Body of pancreas (tissue), 4 donors: ENCODE data around the gene LMO1. TPM values are rescaled to one million over a fixed set of nuclear protein-coding genes. Genes with fewer than 3 reads are reported as not detected.

Experiments
- ATAC-seq: fragments of 150-250 bp; one replicate; pipeline ENCODE4 v1.9.1; 2016
- DNase-seq, 4 donors: peaks; one replicate each; pipeline ENCODE4 v3.0.0-alpha.2; 2019
- H3K27ac ChIP-seq, 4 donors: fragments of 200-600 bp; sonication (generic); 1 replicate in 3 of 4; 2 replicates in 1 of 4; pipeline versions ENCODE4 v1.5.1 to v1.6.1; 2016 to 2019; ENCODE audit warnings: mild to moderate bottlenecking in 1 of 4, mixed read lengths in 1 of 4, moderate library complexity in 1 of 4
- H3K27me3 ChIP-seq, 2 donors: fragments of 200-600 bp; sonication (generic); one replicate each; pipeline ENCODE4 v1.6.0; 2016; ENCODE audit warnings: mild to moderate bottlenecking in 1 of 2
- H3K36me3 ChIP-seq, 2 donors: fragments of 200-600 bp; sonication (generic); replicated peaks in 1 of 2; 2 replicates each; pipeline ENCODE4 v1.5.1; 2016; ENCODE audit warnings: low read depth in 2 of 2; ENCODE audit not compliant: insufficient read depth in 1 of 2
- H3K4me1 ChIP-seq: fragments of 200-600 bp; sonication (generic); one replicate; pipeline ENCODE4 v1.6.0; 2016
- H3K4me3 ChIP-seq, 2 donors: fragments of 200-600 bp; sonication (generic); 1 replicate in 1 of 2; 2 replicates in 1 of 2; pipeline ENCODE4 v1.5.1; 2016 to 2019
- H3K9me3 ChIP-seq, 3 donors: fragments of 200-600 bp; sonication (generic); 1 replicate in 2 of 3; 2 replicates in 1 of 3; pipeline ENCODE4 v1.5.1; 2016
- POLR2A ChIP-seq, 3 donors: fragments of 450-650 bp; IDR thresholded peaks; one replicate each; pipeline ENCODE4 v1.6.1; 2016; ENCODE audit warnings: antibody characterized with exemption in 3 of 3, mild to moderate bottlenecking in 2 of 3
- WGBS, 2 donors: methylation state at CpG; one replicate each; pipeline ENCODE4 v1.1.5; 2017; 5-methylcytosine and 5-hydroxymethylcytosine counted together
- intact Hi-C: fragments of 100-400 bp; cut with DNase I; formaldehyde crosslinking; loops from one replicate; pipeline ENCODE4 v1.15.1; 2023
- total RNA-seq, 2 donors: library from RNA; depleted of rRNA; stranded (reverse); fragments of >200 nt; gene quantifications; one replicate each; pipeline ENCODE4 v1.1.0, GENCODE V29; 2016
- TF ChIP-seq, protein P1 (sequence below), 7 experiments: fragments of 450-650 bp in 4 of 7; fragments of 200-600 bp in 3 of 7; sonication (generic) in 3 of 7; IDR thresholded peaks; one replicate each; pipeline ENCODE4 v1.5.1; 2016 to 2019; ENCODE audit warnings: antibody characterized with exemption in 7 of 7

The LMO1 gene
- total RNA-seq, 2 donors from 2014 or later = 0.78 to 1.6 TPM

DNA sequence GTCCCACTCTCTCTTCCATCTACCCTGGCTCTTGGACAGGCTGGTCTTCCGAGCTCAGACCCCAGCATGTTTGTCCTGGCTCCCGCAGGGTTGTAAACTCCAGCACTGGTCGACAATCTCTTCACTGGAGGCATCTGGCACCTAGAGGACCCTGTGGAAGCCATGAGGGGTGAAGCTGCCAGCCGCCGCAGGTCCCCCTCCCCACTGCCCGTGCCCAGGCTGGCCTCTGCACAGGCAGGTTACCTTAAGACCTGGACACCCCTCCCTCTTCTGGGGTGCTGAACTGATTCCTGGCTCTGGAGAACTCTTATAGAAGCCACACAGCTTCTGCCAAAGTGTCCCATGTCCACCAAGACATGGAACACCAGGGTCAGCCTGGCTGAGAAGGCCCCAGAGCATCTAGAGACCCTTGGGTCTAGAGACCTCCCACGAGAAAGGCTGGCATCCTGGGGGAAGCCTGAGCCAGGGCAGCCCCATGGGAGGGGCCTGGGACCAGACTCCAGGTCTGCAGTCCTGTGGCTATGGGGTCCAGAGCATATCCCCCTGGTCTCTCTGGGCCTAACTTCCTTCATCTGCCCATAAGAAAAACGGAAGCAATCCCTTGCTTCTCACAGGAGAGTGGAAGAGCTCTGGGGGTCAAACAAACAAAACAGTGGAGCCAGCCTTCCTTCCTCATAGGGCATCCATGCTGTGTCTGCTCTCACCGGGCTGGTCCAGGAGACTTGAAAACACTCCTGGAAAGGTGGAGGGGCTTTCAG, 30.6 kb downstream of the LMO1 start:
- Histone ChIP-seq H3K36me3 (no peaks in the 10 kb centered on the region), H3K4me1 (peaks cover 12% of the 10 kb centered on the region), H3K9me3 (no peaks in the 10 kb centered on the region), H3K27me3 (no peaks in the 10 kb centered on the region), H3K27ac (no peak overlapping the region), H3K4me3 (no peak overlapping the region)
- no peak for ATAC-seq
- TF ChIP-seq POLR2A (IDR thresholded peaks at IDR 0.05) = no peak
- TF ChIP-seq, protein P1, sequence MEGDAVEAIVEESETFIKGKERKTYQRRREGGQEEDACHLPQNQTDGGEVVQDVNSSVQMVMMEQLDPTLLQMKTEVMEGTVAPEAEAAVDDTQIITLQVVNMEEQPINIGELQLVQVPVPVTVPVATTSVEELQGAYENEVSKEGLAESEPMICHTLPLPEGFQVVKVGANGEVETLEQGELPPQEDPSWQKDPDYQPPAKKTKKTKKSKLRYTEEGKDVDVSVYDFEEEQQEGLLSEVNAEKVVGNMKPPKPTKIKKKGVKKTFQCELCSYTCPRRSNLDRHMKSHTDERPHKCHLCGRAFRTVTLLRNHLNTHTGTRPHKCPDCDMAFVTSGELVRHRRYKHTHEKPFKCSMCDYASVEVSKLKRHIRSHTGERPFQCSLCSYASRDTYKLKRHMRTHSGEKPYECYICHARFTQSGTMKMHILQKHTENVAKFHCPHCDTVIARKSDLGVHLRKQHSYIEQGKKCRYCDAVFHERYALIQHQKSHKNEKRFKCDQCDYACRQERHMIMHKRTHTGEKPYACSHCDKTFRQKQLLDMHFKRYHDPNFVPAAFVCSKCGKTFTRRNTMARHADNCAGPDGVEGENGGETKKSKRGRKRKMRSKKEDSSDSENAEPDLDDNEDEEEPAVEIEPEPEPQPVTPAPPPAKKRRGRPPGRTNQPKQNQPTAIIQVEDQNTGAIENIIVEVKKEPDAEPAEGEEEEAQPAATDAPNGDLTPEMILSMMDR (IDR thresholded peaks at IDR 0.05) = no peak
- intact Hi-C loops = no loop called here
- WGBS, 2 donors = 64 to 65% methylated on average over 5 to 9 of the region's 9 CpGs
- no peak for DNase-seq

DNA sequence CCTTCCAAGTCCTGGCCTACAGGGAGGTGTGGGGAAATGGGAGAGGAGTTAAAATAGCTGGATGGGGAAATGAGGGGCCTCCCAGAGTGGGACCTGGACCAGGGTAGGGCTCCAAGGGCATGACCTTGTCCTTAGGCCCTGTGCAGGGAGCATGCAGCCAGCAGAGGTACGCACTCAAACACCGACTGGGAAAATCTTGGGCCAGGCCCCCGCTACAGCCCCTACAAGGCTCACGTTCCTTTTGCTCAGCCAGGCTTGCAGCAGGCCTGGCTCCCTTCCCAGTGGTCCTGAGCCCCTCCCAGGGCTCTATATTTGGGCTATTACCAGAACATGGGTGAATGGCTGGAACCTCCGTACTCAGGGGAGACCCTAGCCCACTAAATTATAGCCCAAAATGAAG, 31.3 kb downstream of the LMO1 start:
- 89 to 92% methylated on average over 2 to 5 of the region's 5 CpGs for WGBS, 2 donors
- no peak for TF ChIP-seq POLR2A (IDR thresholded peaks at IDR 0.05)
- TF ChIP-seq, protein P1 (IDR thresholded peaks at IDR 0.05) = no peak
- Histone ChIP-seq H3K27me3 (no peaks in the 10 kb centered on the region), H3K4me1 (peaks cover 12% of the 10 kb centered on the region), H3K36me3 (no peaks in the 10 kb centered on the region), H3K4me3 (no peak overlapping the region), H3K9me3 (no peaks in the 10 kb centered on the region), H3K27ac (no peak overlapping the region)
- intact Hi-C loops = no loop called here
- ATAC-seq (no peak), DNase-seq (no peak)

DNA sequence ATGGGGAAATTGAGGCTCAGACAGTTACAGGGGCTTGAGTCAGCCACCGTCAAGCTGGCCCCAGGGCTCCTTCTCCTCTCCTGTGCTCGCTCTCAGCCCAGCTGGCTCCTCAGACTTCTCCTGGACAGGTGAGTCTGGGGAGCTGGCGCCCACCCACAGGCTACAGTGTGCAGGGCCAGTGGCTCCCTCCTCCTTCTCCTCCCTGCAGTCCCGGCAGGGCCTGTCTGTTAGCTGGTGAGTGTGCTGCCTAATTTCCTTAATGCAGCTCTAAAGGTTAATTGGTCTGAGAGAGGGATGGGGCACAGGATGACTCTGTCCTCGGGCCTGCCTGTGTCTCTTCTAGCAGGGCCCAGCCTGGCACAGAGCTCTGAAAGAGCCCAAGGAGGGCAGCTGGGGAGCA, 31.7 kb downstream of the LMO1 start:
- Histone ChIP-seq H3K9me3 (no peaks in the 10 kb centered on the region), H3K36me3 (no peaks in the 10 kb centered on the region), H3K27me3 (no peaks in the 10 kb centered on the region), H3K27ac (no peak overlapping the region), H3K4me1 (peaks cover 12% of the 10 kb centered on the region), H3K4me3 (no peak overlapping the region)
- WGBS, 2 donors = 75 to 76% methylated on average over 3 to 5 of the region's 5 CpGs
- TF ChIP-seq POLR2A (IDR thresholded peaks at IDR 0.05) = no peak
- TF ChIP-seq, protein P1 (IDR thresholded peaks at IDR 0.05) = no peak
- DNase-seq (no peak), ATAC-seq (no peak)
- intact Hi-C loops = no loop called here

DNA sequence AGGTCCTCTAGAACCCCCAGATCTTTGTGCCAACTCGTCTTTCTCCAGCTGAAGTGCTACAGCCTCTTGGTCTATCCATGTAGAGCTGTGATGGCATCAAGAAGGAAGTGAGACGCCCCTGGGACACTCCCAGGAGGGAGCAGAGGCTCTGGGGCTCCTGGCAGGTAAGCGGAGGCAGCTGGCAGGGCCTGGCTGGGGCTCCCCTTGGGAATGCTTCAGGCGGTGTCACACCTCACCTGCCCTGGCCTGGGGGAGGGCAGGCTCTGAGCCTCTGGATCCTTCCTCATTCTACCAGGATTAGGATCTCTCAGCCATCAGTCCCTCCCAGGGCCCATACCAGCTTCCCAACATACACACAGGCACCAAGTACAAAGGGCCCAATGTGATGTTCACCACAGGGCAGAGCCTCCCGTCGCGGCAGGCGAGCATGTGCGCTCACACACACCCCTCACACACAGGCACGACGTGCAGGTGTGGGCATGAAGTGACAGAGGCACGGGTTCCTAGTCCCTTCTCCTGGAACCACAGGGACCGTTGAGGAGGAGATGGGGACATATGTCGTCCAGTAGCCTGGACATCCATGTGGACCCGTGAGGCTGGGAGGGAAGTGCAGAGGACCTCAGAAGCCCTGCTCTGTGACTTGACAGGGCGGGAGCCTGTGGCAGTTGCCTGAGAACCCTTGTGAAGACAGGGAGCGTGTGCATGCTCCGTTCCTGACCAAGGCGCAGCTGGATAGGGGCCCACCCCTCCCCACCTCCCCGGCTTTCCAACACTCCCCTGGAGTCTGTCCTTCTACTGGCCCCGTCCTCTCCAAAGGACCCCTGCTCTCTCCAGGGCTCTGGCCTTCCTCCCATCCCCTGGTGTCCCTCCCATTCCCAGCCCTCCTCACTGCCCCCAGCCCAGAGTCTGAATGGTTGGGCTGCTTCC, 32.5 kb downstream of the LMO1 start:
- no peak for TF ChIP-seq POLR2A (IDR thresholded peaks at IDR 0.05)
- TF ChIP-seq, protein P1 (IDR thresholded peaks at IDR 0.05) = no peak
- DNase-seq (no peak), ATAC-seq (no peak)
- intact Hi-C loops = no loop called here
- Histone ChIP-seq H3K27ac (no peak overlapping the region), H3K9me3 (no peaks in the 10 kb centered on the region), H3K4me3 (no peak overlapping the region), H3K4me1 (peaks cover 12% of the 10 kb centered on the region), H3K36me3 (no peaks in the 10 kb centered on the region), H3K27me3 (no peaks in the 10 kb centered on the region)
- 84 to 91% methylated on average over 7 to 21 of the region's 21 CpGs for WGBS, 2 donors
